CD4-positive, alpha-beta memory T cell (primary cell): Measurements from ENCODE around the gene REXO1. TPM values are rescaled to one million over a fixed set of nuclear protein-coding genes. Genes with fewer than 3 reads are reported as not detected.
"Not testable (repeated sequence)": the region's sequence is repeated elsewhere in the genome, so short reads cannot be mapped to it uniquely, and the experiment has no call there.

Experiments
- CTCF ChIA-PET: fragments of 350-600 bp; sonication (Branson Sonifier 250); formaldehyde crosslinking; loops from one replicate; lab custom pipeline; 2021; ENCODE audit warnings: inconsistent platforms; ENCODE audit not compliant: partially characterized antibody; lab: Charles Lee
- POLR2A ChIA-PET: fragments of 350-600 bp; sonication (Branson Sonifier 250); formaldehyde crosslinking; loops from one replicate; lab custom pipeline; 2021; ENCODE audit not compliant: partially characterized antibody; lab: Charles Lee
- DNase-seq, 5 donors: peaks; one replicate each; pipeline versions ENCODE4 v3.0.0 to v3.0.0-alpha.2; 2020 to 2022; ENCODE audit warnings: mixed read lengths in 1 of 5
- H3K27ac ChIP-seq: one replicate; pipeline ENCODE4 v1.7.0; 2013; ENCODE audit warnings: low read depth, low read length
- H3K27me3 ChIP-seq: 2 replicates; pipeline ENCODE4 v1.7.0; 2013; ENCODE audit warnings: mild to moderate bottlenecking, low read length, moderate library complexity; ENCODE audit not compliant: insufficient read depth
- H3K36me3 ChIP-seq: 2 replicates; pipeline ENCODE4 v1.7.0; 2013; ENCODE audit warnings: mild to moderate bottlenecking, low read length, moderate library complexity; ENCODE audit not compliant: insufficient read depth
- H3K4me1 ChIP-seq: 2 replicates; pipeline ENCODE4 v1.7.0; 2013; ENCODE audit warnings: mild to moderate bottlenecking, low read length, moderate library complexity; ENCODE audit not compliant: insufficient read depth
- H3K4me3 ChIP-seq, 2 donors: one replicate each; pipeline ENCODE4 v1.7.0; 2013; ENCODE audit warnings: low read length in 2 of 2, mild to moderate bottlenecking in 1 of 2
- H3K9me3 ChIP-seq, 2 donors: one replicate each; pipeline ENCODE4 v1.7.0; 2013; ENCODE audit warnings: low read length in 2 of 2, control low read depth in 1 of 2; ENCODE audit not compliant: control insufficient read depth in 1 of 2
- H3K27ac Mint-ChIP-seq, 7 donors: one replicate each; pipeline ENCODE4 v1.8.0; 2020 to 2021; ENCODE audit warnings: mixed read lengths in 7 of 7, mild to moderate bottlenecking in 6 of 7, inconsistent platforms in 3 of 7, moderate library complexity in 3 of 7
- H3K27me3 Mint-ChIP-seq, 2 donors: one replicate each; pipeline ENCODE4 v1.8.0; 2020 to 2021; ENCODE audit warnings: mixed read lengths in 2 of 2
- H3K36me3 Mint-ChIP-seq, 2 donors: one replicate each; pipeline ENCODE4 v1.8.0; 2020 to 2021; ENCODE audit warnings: mixed read lengths in 2 of 2, inconsistent platforms in 1 of 2, mild to moderate bottlenecking in 1 of 2
- H3K4me1 Mint-ChIP-seq, 4 donors: one replicate each; pipeline ENCODE4 v1.8.0; 2020 to 2021; ENCODE audit warnings: mixed read lengths in 4 of 4, mild to moderate bottlenecking in 1 of 4
- H3K4me3 Mint-ChIP-seq, 8 donors: one replicate each; pipeline ENCODE4 v1.8.0; 2020 to 2021; ENCODE audit warnings: mixed read lengths in 8 of 8, mild to moderate bottlenecking in 7 of 8, moderate library complexity in 6 of 8, inconsistent platforms in 3 of 8
- H3K9me3 Mint-ChIP-seq, 8 donors: one replicate each; pipeline ENCODE4 v1.8.0; 2020 to 2021; ENCODE audit warnings: mixed read lengths in 8 of 8, mild to moderate bottlenecking in 5 of 8, inconsistent platforms in 3 of 8, moderate library complexity in 1 of 8
- intact Hi-C: fragments of 100-400 bp; cut with micrococcal nuclease; formaldehyde crosslinking; loops from one replicate; pipeline ENCODE4 v1.15.1; 2023
- polyA plus RNA-seq, 2 donors: library from polyadenylated mRNA; unstranded; fragments of 300-500 nt; fragmentation: Illumina TruSeq; gene quantifications; one replicate each; pipeline ENCODE4 v1.2.3, GENCODE V29; 2021
- total RNA-seq, 2 experiments: library from RNA; stranded (reverse); gene quantifications; one replicate each; pipeline ENCODE4 v1.2.3, GENCODE V29; 2021

The REXO1 gene
- total and polyA plus RNA-seq, 4 experiments from 2014 or later, result 1.5 to 57.3 (median 34.5) TPM

GRCh38 chr19:1806184-1807029 lies 41.9 kb downstream of the REXO1 start:
- no peaks in the 10 kb centered on the region for H3K9me3 Mint-ChIP-seq
- intact Hi-C loops, result no loop called here
- H3K27me3 Mint-ChIP-seq, result no peaks in the 10 kb centered on the region
- peak in 1 of 5 donors; percentile 16 for DNase-seq
- H3K36me3 Mint-ChIP-seq, result no peaks in the 10 kb centered on the region
- Histone ChIP-seq H3K27ac (no peak overlapping the region), H3K36me3 (no peaks in the 10 kb centered on the region), H3K9me3 (no peaks in the 10 kb centered on the region), H3K4me1 (peaks cover 2% of the 10 kb centered on the region), H3K27me3 (no peaks in the 10 kb centered on the region), H3K4me3 (no peak overlapping the region)
- H3K4me3 Mint-ChIP-seq, result no peak overlapping the region
- CTCF ChIA-PET, result interaction anchor here (1.2 kb wide), 1 partner anchor 23 kb away, joined by 3 read pairs; no protein-coding TSS in a partner anchor
- POLR2A ChIA-PET, result interaction anchor here (0.6 kb wide), 1 partner anchor 45 kb away, joined by 3 read pairs; no protein-coding TSS in a partner anchor
- H3K4me1 Mint-ChIP-seq, result peaks cover 0 to 1% (median under 1%) of the 10 kb centered on the region in 4 donors
- H3K27ac Mint-ChIP-seq, result no peak overlapping the region

DNA sequence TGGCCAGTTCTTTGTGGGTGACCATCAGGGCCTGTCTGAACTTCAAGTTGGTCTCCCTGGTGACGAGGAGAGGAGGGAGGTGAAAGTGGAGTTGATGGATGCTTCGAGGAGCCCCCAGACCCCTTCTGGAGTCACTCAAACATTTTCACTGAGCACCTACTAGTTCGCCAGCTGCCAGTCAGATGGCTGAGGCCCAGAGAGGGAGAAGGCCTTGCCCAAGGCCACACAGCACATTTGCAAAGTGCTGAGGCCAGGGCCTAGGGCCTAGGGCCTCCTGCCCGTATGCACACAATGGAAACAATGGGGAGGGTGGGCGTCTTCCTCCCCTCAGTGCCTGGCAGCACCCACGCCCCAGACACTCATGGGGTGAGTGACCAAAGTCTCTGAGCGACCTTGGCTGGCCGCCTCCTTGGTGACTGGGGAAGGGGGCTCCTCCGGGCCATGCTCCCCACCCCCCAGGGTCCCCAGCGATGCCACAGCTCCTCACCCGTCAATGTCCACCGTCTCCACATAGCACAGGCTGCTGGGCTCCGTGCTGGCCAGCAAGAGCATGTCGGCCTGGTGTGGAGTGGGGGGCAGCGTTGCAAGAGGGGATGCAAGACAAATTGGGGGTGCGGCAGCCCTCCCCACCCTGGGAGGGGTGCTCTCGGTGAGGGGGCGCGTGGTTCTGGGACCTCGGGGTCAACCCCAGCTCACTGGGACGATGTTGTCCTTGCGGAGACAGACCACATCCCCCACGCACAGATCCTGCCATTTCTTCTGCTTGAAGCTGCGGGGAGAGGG lies 42.7 kb downstream of the REXO1 start:
- Mint-ChIP-seq H3K27me3 (no peaks in the 10 kb centered on the region), H3K4me3 (no peak overlapping the region), H3K27ac (no peak overlapping the region), H3K36me3 (no peaks in the 10 kb centered on the region), H3K9me3 (no peaks in the 10 kb centered on the region), H3K4me1 (no peaks in the 10 kb centered on the region)
- intact Hi-C loops, result no loop called here
- ChIA-PET POLR2A (interaction anchor here (0.6 kb wide), 1 partner anchor 44 kb away, joined by 3 read pairs; no protein-coding TSS in a partner anchor), CTCF (interaction anchor here (1.2 kb wide), 1 partner anchor 24 kb away, joined by 3 read pairs; no protein-coding TSS in a partner anchor)
- H3K4me3 ChIP-seq, result no peak overlapping the region
- no peaks in the 10 kb centered on the region for H3K4me1 ChIP-seq
- no peaks in the 10 kb centered on the region for H3K27me3 ChIP-seq
- H3K9me3 ChIP-seq, result no peaks in the 10 kb centered on the region
- H3K27ac ChIP-seq, result no peak overlapping the region
- peak in 1 of 5 donors; percentile 28 for DNase-seq
- no peaks in the 10 kb centered on the region for H3K36me3 ChIP-seq

DNA sequence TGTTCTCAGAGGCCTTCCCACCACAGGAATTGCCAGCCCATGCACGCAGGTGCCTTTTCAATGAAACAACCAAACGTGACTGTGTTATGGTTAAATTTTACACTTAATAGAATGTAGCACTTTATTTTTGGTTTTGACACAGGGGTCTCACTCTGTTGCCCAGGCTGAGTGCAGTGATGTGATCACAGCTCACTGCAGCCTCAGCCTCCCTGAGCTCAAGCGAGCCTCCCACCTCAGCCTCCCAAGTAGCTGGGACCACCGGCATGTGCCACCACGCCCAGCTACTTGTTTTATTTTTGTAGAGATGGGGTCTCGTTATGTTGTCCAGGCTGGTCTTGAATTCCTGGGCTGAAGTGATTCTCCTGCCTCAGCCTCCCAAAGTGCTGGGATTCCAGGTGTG lies 43.4 kb downstream of the REXO1 start:
- Mint-ChIP-seq H3K27ac (no peak overlapping the region), H3K4me1 (no peaks in the 10 kb centered on the region), H3K36me3 (peaks cover 3 to 4% of the 10 kb centered on the region in 2 donors), H3K4me3 (no peak overlapping the region), H3K9me3 (no peaks in the 10 kb centered on the region), H3K27me3 (no peaks in the 10 kb centered on the region)
- ChIA-PET CTCF (no interaction called here), POLR2A (no interaction called here)
- no peaks in the 10 kb centered on the region for H3K4me1 ChIP-seq
- DNase-seq, result no peak
- no peaks in the 10 kb centered on the region for H3K9me3 ChIP-seq
- H3K36me3 ChIP-seq, result no peaks in the 10 kb centered on the region
- no peaks in the 10 kb centered on the region for H3K27me3 ChIP-seq
- H3K27ac ChIP-seq, result no peak overlapping the region
- intact Hi-C loops, result no loop called here
- H3K4me3 ChIP-seq, result no peak overlapping the region

DNA sequence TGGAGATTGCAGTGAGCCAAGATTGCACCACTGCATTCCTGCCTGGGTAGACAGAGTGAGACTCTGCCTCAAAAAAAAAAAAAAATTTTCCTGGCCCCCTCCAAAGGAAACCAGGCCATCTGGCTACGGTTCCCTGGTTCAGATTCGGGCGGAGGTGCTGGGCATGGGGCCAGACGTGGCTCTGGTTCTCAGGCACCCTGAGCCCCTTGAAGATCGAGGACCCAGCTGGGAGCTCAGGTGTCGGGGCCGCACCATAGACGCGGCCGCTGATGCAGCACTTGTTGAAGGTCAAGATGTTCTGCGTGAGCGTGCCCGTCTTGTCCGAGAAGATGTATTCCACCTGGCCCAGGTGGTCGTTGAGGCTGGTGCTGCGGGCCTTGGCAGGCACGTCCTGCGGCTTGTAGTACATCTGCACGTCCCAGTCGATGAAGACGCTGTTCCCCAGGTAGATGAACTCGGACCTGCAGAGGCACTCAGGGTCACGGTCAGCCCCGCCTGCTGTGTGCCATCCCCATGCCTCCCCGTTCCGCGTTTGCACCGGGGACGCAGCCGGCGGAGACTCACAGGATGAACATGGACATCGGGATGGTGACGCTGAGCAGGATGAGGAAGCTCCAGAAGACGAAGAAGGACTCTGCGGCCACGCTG lies 48.5 kb downstream of the REXO1 start:
- H3K27ac Mint-ChIP-seq, result peak overlapping the region in 1 of 7 donors; percentile 47
- peaks cover 0 to 6% (median 2%) of the 10 kb centered on the region in 4 donors for H3K4me1 Mint-ChIP-seq
- peaks cover 3 to 4% of the 10 kb centered on the region in 2 donors for H3K36me3 Mint-ChIP-seq
- no peaks in the 10 kb centered on the region for H3K9me3 ChIP-seq
- H3K27me3 Mint-ChIP-seq, result peaks cover 0 to 4% of the 10 kb centered on the region in 2 donors
- H3K27me3 ChIP-seq, result no peaks in the 10 kb centered on the region
- H3K4me3 Mint-ChIP-seq, result no peak overlapping the region
- no peak overlapping the region for H3K4me3 ChIP-seq
- H3K9me3 Mint-ChIP-seq, result peaks cover 0 to 3% (median 0%) of the 10 kb centered on the region in 8 donors
- peaks cover 7% of the 10 kb centered on the region for H3K4me1 ChIP-seq
- DNase-seq, result peak in 1 of 5 donors; percentile 17
- ChIA-PET POLR2A (no interaction called here), CTCF (interaction anchor here (0.6 to 1.5 kb wide), 2 partner anchors 26 to 523 kb away, joined by 3 to 5 read pairs; no protein-coding TSS in a partner anchor)
- no peaks in the 10 kb centered on the region for H3K36me3 ChIP-seq
- no peak overlapping the region for H3K27ac ChIP-seq
- intact Hi-C loops, result no loop called here

DNA sequence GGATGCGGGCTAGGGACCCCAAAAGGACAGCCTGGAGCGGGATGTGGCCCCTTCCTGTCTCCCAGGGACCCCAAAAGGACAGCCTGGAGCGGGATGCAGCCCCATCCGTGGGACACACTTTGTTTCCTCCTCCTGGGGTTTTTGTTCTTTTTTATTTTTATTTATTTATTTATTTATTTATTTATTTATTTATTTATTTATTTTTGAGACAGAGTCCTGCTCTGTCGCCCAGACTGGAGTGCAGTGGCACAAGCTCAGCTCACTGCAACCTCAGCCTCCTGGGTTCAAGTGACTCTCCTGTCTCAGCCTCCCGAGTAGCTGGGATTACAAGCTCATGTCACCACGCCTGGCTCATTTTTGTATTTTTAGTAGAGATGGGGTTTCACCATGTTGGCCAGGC lies 51.0 kb downstream of the REXO1 start:
- H3K4me1 ChIP-seq, H3K27ac Mint-ChIP-seq, POLR2A ChIA-PET, H3K36me3 Mint-ChIP-seq, H3K4me3 ChIP-seq, H3K27me3 ChIP-seq, H3K4me1 Mint-ChIP-seq, H3K27me3 Mint-ChIP-seq, H3K36me3 ChIP-seq, H3K9me3 Mint-ChIP-seq, H3K27ac ChIP-seq, DNase-seq, H3K4me3 Mint-ChIP-seq, intact Hi-C loops, H3K9me3 ChIP-seq: not testable (repeated sequence)
- CTCF ChIA-PET, result interaction anchor here (1.1 to 1.5 kb wide), 3 partner anchors 41 to 251 kb away, joined by 3 to 4 read pairs (median 3); no protein-coding TSS in a partner anchor

- Histone ChIP-seq H3K4me1 (peaks cover 7% of the 10 kb centered on the region), H3K9me3 (no peaks in the 10 kb centered on the region), H3K27ac (no peak overlapping the region), H3K36me3 (no peaks in the 10 kb centered on the region), H3K27me3 (no peaks in the 10 kb centered on the region), H3K4me3 (no peak overlapping the region)
- intact Hi-C loops, result no loop called here
- Mint-ChIP-seq H3K9me3 (peaks cover 0 to 3% (median 0%) of the 10 kb centered on the region in 8 donors), H3K27me3 (peaks cover 0 to 4% of the 10 kb centered on the region in 2 donors), H3K36me3 (peaks cover 3 to 4% of the 10 kb centered on the region in 2 donors), H3K4me1 (peaks cover 0 to 6% (median 2%) of the 10 kb centered on the region in 4 donors), H3K4me3 (no peak overlapping the region), H3K27ac (no peak overlapping the region)
- peak in 1 of 5 donors; percentile 1 for DNase-seq
- CTCF ChIA-PET, result interaction anchor here (0.8 to 4.8 kb wide), 6 partner anchors 14 to 251 kb away, joined by 3 to 22 read pairs (median 4); no protein-coding TSS in a partner anchor
- POLR2A ChIA-PET, result no interaction called here
Observed at GRCh38 chr19:1796395-1797142, 51.7 kb downstream of the REXO1 start.
